Activated CD4-positive, alpha-beta T cell treated with anti-CD3 and anti-CD28 coated beads for 24 hours (primary cell): ENCODE measurements around the gene NPC2.

Source experiments
- DNase-seq, 2 donors: peaks; one replicate each; pipeline ENCODE4 v3.0.0-alpha.2; 2020; ENCODE audit warnings: low read depth in 2 of 2

Gene NPC2

DNA sequence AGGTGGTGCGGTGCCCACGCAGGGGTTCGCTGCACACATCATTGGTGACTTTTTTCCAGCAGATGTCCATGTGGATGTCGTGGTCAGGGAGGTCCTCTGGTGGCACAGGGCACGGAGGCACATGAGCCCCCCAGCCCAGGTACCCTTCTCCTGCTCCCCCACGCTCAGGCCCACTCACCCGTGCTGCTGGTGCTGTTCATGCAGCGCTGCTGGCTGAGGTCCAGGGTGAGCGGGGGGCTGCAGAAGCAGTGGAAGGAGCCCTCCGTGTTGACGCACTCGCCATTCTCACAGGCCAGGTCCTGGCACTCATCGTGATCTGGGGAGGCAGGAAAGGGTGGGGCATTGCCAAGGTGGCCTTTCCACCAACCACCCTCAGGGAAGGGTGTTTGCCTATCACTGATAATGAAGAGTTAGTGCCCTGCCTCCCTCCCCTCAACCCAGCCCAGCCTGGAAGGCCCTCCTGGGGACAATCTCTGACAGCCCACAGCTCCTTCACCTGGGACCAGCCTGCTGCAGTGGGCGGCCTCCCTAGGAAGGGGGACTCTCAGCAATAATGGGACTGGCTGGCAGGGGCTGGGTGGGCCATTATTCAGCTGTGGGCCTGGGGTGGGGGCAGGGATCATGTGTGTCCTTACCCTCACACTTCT is 10.3 kb upstream of the NPC2 start:
- no peak for DNase-seq

DNA sequence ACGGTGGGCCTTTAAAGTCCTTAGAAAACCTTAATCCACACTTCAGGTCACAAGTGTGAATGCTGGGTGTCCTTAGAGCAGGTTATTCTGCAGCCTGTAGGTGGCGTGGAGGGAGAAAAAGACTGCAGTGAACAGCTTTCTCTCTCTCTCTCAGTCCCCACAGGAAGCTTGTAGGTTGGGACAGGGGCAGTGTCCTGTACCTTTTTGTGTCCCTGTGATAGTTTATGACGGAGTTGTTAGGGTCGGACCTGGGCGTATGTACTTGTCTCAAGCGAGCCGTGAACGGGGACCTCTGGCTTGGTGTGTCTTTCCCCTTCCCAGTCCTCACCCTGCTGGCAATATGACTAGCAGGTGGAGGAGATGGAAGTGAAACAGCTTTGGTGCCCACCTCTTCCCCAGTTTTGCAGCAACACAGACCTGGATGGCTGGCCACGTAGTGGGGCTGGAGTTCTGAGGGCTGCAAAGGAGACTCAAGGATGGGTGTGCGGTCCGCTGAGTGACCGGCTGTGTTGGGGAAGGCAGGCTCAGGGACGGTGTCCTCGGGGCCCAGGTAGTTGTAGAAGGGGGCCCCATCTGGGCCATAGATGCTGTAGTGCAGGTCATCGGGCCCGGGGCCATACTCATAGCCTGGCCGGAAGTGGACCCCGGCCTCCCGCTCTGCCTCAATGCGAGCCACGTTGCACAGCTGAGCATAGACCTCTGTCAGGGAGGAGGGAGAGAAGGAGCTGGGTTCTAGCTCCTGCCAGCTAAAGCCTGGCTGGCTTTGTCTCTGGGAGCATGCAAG is 9.3 kb upstream of the NPC2 start:
- DNase-seq, result no peak

DNA sequence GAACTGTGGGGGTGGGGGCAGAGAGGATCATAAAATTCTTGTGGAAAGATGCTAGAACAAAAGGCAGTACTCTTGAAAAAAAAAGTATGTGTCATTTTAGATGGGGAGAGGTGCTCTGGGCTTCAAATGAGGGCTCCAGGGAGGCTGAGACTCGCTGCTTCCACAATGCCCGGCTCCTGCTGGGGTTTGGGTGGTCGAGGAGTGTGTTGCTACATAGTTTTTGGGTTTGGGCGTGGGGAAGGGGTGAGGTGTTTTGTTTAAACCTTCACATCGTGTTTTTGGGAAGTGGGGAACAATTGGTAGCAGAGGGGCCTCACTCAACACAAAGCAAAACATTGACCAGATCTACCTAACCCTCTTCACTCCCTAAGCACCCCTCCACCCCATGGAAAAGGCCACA is 8.6 kb upstream of the NPC2 start:
- DNase-seq, result no peak

DNA sequence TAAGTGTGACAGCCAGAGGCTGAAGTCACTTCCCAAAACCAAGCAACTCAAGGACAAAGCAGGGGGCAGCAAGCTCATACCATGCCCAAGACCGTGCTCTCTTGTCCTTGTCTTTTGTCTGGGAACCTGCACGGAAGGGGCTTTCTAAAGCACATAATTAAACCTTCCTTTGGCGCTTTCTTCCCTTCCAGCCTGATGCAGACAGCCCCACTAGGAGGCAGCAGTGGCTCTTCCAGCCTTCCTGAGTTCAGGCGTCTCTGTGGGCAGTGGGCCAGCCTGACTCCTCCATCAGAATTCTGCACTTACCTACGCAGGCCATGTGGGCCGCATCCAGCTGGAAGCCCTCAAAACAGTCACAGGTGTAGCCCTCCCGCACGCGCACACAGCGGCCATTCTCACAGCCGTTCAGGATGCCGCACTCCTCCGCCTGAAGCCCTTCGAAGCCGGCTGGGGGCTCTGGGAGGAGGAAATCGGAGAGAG is 8.1 kb upstream of the NPC2 start:
- no peak for DNase-seq

DNA sequence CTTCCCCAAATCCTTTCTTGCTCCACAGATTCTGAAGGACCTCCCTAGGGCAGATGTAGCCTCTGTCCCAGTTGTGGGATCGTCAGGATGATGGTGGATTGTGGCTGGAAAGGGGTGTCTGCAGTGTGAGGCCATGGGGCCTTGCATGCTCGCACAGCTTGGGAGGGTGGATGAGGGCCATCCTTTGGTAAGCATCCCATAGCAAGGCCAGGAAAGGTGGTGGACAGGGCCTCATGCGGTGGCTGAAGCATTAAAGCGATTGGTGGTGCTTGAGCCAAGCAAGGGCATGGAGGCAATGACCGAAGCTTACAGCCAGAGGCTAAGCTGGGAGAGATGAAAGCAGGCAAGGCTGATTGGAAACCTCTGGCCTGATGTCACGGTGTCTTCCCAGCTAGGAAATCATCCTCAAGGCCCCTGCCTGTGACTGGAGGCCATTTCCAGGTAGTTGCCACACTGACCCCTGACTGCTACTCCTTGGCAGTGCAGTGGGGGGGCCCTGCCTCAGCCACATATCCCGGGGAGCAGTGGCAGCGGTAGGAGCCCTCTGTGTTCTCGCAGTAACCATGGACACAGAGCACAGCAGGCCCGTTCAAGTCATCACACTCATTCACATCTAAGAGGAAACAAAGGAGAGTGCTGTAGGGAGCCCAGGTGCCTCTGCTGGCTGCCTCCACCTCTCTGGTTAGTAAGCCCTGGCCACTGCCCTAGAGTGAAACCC is 7.5 kb upstream of the NPC2 start:
- no peak for DNase-seq

DNA sequence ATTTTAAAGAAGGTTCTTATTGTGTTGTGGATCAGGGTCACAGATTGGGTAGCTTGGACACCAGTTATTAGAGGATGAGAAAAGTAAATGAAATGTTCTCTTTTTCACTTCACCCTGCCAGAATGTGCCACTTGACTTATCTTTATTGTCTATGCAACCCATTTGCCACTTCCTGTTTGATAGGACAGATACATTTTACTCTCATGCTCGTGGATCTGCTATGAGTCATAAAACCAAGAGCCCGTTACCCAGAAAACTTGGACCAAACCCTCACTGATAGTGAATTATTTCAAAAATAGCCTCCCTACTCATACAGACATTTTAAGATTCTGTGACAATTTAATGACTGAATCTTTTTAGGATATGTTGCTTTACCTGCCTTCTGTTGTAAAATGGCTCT is 2.3 kb upstream of the NPC2 start:
- no peak for DNase-seq

DNA sequence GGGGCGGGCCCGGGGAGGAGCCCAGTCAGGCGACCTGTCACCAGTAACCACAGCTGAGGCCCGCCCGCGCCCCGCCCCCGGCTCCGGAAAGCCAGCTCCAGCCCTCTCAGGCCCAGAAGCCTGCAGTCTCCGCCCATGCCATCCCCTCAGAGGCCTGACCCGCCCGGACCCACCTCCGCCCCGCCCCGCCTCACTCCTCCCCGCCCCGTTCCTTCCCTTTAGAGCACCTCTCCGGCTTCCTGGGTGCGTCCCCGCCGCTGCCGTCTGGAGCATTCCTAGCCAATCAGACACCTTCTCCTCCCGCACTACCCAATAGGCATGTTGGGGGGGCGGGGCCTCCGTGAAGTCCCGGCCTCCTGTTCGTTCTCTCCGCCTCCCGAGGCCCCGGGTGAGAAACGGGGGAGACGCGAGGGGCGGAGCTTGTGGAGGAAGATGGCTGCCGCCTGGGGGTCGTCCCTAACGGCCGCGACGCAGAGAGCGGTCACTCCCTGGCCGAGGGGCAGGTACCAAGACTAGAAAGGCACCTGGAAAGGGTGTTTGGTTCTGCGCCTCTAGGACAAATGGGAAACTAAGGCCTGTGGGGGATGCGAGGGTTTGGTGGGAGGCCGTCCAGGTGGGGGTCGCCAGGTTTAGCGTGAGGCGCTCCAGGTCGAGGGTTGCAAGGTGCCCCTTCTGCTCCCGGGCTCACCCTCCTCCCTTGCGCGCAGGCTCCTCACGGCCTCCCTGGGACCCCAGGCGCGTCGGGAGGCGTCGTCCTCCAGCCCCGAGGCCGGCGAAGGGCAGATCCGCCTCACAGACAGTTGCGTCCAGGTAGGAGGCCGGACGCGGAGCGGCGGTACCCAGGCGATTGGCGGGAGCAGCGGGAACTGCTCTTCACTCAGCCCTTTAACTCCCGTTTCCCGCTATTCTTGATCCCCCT is 497 bp upstream of the NPC2 start, which contains the start of gene ISCA2:
TSS of gene ISCA2 (plus strand) at position 423 of the 919 bp plus-strand sequence. CDS start at position 433, 10 bp downstream.
- DNase-seq, result peak; percentile 100

DNA sequence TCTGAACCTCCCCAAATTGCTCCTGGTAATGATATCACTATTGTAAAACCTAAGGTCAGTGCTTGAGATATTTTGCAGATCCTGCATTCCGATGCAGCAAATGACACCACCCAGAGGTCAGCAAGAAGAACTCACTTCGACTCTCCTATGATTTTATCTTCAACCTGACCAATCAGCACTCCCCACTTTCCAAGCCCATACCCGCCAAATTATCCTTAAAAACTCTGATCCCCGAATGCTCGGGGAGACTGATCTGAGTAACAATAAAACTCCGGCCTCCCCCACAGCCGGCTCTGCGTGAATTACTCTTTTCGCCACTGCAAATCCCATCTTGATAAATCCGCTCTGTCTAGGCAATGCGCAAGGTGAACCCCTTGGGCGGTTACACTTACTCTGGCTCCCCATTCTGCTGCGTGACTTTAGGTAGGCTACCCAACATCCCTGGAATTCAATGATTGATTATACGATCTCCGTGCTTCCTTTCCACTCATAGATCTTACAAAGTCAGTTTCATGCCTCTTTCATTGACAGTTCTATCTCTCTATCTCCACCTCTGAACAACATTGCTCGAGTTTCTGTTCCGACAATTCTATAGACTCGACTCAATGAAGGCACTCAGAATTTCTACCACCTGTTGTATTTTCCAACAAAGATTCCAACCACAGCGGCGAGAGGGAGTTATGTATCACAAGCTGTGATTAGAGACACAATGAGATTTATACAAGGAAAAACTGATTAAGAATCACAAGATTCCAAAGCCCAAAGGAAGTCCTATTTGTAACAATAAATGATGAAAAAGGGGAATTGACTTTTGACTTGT is 939 bp downstream of the NPC2 start:
- no peak for DNase-seq

DNA sequence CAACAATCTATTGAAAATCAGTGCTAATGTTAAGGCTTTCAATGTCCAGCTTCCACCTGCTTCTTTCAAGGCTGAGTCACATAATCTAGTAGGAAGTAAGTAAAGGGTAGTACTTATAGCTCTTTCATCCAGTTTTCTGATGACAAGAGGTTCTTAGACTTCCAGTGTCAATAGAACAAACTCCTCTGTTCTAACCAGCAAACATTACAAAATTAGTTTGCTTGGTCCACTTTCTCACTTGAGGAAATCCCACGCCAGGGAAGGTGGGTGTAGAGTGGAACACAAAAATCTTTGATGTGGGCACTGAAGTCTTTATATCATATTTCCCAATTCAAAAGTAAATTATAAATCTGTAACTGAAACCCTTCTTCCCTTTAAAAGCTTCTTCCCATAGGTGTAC is 2.6 kb downstream of the NPC2 start:
- DNase-seq, result no peak

DNA sequence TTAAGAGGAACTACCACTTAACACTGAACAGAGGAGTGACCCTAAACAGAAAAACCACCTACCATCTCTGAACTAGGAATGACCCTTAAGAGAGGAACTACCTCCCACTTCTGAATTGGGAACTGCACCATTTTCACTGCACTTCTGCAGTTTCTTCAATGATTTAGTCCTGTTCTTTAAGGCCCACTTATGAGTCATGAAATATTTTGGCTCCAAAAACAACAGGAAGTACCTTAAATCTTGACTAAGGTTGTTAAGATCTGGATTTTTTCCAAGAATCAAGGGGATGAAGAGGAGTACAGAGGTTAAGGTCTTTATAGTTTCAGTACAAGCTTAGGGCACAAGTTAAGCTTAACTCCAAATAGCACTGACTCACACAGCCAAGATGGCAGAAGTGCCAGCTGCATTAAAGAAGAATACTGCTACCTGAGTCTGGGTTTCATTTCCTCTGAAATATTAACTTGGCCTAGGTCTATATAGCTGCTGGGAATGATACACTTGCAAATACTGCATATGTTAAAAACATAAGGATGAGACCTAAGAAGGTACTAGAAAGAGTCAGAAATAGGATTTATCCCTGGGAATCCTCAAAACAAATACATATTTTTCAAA is 4.2 kb downstream of the NPC2 start:
- no peak for DNase-seq

DNA sequence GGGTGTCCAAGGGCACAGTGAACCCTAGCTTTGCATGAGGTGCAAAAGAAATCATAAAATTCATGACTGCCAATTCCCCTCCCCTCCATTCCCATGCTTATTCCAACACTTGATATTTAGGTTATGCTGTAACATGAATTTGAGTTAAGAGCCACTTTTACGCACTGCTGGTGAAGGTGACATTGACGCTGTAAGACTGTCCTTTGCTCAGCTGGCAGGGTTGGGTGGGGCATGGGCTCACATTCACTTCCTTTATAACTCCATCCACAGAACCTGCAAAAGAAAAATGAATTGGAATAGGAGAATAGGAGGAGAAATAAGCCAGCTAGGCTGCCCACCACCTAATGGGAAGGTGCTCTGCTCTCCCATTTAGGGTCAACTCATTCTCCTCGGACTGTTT is 6.9 kb downstream of the NPC2 start:
- DNase-seq, result no peak

DNA sequence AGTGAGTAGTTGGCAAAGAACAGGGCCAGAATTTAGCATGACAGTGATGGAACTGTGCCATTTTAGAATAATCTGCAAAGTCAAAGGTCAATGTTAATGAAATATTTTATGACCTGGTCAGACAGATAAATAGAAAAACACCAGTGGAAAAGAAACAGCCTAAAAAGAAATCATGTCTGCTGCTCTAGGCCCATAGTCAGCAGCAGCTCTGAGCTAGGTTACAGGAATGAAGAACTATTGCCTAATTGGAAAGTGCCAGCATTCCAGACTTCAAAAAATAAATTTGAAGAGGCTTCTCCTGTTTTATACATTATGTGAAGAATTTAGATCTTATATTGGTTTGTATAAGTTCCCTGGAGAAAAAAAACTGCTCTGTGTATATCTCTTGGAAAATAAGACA is 9.8 kb downstream of the NPC2 start:
- DNase-seq, result no peak

DNA sequence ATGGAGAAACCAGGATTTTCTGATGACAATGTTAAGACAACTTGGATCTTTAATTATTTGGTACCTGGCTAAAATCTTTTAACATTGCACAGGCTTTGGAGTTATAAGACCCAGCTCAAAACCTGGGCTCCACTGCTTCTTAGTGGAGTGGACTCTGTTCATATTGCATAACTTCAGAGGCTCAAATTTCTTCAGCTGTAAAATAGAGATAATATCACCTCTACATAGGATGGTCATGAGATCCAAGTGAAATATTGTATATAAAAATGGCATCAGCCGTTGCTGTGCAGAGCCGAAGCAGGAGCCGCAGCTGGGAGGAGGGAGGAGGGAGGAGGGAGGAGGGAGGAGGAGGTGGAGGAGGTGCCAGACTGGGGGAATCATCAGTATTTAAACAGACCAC is 10.5 kb downstream of the NPC2 start:
- DNase-seq, result no peak

DNA sequence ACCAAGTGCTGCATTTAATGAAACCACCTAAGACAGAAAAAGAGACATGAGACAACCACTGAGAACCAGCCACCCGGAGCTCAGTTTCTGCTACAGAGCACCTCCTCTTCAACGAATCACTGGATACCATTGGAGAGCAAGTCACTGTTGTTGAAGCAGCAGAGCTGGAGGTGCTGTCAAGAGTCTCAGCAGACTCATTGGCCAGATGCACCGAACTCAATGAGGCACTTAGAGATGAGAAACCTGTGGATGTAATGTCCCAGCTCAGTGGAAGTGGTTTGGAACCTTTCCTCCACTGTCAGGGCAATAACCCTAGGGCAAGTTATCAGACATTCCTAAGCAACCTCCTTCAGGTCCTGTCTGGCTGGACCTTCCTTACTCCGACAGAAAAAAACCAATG is 13.1 kb downstream of the NPC2 start:
- no peak for DNase-seq

DNA sequence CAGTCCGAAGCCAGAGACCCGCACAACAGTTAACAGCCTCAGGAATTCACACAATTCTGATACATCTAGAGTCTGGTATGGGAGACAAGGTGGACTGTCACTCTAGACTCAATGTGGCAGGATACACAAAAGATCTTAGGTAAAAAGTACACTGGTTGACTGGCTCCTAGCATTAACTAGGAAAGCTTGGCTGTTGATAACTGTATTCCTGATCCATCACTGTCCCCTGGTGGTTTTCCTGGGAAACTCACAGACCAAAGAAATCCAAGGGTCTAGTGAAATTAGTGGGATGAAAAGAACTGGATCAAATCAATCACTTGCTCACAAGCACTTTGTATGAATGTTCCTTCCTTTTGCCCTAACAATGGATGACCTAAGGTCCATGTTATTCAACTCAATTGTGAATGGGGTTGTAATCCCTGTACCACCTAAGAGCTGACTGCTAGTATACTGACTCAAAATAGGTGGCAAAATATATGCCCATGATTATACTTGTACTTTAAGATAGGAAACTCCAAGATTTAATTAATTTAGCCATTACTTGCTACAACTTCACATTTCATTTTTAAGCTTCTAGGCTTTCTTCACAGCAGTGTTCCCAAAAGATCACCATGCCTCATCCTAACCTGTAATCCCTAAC is 14.0 kb downstream of the NPC2 start:
- no peak for DNase-seq

DNA sequence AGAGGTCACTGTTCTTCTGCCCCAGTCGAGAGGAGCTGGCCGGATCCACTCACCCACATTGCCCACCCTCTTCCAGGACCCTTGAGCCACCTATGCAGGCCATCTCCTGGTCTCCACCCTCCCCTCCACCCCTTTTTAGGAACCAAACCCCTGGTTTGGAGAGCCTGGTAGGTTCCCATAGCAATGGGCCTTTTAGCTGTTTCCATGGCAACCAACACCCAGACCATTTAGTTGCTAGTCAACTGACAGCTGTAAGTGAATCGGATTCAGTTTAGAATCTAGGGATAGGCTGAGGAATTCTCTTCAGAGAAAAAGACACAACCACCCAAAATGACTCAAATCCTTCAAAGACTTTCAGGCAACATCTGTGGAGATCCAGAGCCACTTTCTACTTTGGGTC is 16.5 kb downstream of the NPC2 start:
- DNase-seq, result no peak

DNA sequence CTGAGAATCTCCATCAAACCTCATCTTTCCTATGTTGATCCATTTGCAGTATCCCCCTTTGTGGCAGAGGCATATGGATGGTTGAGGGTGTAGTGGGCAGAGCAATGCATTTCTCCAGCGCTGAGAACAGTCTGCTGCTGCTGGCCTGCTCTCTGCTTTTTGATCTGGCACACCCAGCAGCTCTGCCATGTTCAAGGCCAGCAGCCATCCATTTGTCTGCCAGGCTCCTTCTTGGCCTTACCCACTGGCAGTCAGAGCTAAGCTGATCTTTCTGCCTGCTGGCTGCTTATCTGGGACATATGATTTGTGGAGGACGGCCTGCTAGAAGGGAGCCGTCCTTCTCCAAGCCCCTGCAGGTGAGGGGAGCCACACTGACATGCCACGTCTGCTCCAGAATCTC is 17.0 kb downstream of the NPC2 start:
- DNase-seq, result no peak

DNA sequence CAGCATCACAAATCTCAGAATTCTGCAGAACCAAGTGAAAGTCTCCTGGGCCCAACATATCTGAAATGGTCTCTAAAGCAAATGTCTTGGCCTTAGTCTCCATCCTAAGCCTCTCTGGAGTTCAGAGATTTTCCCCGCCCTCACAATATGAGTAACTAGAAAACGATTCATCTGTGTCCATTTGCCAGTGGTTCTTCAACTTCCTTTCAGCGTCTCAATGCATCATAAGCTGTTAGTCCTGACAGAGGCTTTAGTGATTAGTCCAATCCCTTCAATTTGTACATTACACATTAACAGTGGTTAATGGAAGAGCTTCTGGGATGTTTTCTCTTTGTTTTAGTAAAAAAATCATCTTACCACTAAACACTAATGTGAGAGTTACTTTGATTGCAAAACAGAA is 17.4 kb downstream of the NPC2 start:
- no peak for DNase-seq

DNA sequence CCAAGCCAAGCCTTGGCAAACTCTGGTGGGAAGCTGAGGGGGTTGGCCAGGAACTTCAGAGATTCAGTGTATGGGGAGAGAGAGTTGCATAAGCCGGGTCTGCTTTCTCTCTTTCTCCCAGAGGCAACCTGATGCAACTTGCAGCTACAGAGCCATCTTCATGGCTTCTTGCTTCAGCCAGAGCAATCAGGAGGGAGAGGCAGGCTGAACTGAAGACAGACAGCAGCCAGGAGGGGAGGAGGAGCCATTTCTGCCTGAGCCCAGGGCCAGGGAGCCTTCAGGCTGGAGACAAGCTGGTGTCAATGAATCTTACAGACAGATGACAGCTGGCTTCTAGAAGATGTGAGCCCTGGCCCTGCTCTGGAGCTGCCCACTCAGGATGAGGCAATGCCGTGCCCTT is 18.7 kb downstream of the NPC2 start:
- DNase-seq, result no peak

DNA sequence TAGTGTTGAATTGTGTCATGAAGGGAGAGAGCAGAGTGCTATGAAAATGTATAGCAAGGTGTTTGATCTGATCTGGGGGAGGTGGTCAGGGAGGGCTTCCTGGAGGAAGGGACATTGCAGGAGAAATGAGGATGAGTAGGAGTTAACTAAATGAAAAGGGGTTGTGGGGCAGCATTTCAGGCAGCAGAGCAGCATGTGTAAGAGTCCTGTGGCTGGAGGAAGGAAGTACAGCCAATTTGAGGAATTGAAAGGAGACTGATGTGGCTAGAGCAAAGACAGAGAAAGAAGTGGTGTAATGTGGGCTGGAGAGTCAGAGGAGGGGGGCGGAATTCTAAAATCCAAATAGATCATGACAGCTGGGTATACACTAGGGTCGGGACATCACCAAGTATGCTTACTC is 20.5 kb downstream of the NPC2 start:
- no peak for DNase-seq
